Erythroblast (primary cell): ENCODE results near the gene GLI1.

Source experiments
- GATA1 ChIP-seq: IDR thresholded peaks from 2 replicates; pipeline ENCODE4 v1.6.1; 2011; ENCODE audit warnings: low read depth, mild to moderate bottlenecking, control low read depth, low read length, moderate library complexity
- POLR2A ChIP-seq: IDR thresholded peaks from 2 replicates; pipeline ENCODE4 v1.6.1; 2011; ENCODE audit warnings: mild to moderate bottlenecking, low read length

- TF ChIP-seq POLR2A (no peak), GATA1 (no peak)
Observed at GRCh38 chr12:57460841-57461275, 1.3 kb downstream of the GLI1 start.
